HG03175 (cell line): ENCODE measurements around the gene PPARG.
"Not testable (repeated sequence)": the region's sequence is repeated elsewhere in the genome, so short reads cannot be mapped to it uniquely, and the experiment has no call there.

Source experiments
- ATAC-seq: cut with Tn5 transposase; IDR thresholded peaks from one replicate; pipeline ENCODE4 v1.9.1; 2021; ENCODE audit warnings: mild to moderate bottlenecking, moderate library complexity; ENCODE audit not compliant: unreplicated experiment

The PPARG gene

DNA sequence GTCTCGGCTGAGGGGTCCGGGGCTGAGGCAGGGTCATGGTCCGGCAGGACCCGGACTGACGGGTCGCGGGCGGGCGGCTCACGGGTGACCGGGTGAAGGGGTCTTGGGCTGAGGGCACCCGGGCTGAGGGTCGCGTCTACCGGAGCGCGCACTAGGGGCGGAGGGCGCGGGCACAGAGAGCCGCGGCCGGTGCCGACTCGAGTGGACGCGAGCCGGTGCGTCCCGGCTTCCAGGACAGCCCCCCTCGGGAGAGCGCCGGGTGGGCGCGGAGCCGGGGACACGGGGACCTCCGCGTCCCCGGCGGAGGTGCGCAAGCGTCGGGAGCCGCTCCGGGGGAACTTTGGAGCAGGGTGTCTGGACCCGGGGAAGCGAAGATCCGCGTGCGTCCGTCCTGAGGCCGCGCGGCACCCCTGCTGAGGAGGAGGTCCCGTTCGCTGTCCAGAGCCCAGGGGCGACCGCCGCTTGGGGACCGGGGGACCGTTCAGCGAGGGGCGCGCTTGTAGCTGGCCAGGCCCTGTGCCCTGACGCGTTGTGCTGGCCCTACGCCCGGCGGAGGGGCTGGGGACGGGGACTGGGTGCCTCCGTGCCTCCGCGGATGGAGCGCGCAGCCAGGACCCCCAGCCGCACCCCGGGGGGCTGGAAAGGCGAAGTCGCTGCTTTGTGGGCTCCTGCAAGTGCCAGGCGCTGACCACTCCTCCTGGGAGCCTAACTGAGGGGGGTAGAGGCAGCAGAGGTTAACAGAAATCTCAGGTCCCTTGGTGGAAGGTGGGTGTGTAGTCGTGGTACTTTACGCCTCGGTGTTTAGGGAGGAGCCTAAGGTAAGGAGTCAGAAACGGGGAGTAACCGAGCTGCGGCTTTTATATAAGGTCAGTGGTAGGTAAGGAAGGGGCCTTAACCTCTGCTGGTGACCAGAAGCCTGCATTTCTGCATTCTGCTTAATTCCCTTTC, at the start of gene PPARG:
Gene PPARG, plus strand, starts transcription at position 889 of the 948 bp plus-strand sequence. CDS start 90,642 bp downstream, outside the sequence.
- no peak for ATAC-seq

DNA sequence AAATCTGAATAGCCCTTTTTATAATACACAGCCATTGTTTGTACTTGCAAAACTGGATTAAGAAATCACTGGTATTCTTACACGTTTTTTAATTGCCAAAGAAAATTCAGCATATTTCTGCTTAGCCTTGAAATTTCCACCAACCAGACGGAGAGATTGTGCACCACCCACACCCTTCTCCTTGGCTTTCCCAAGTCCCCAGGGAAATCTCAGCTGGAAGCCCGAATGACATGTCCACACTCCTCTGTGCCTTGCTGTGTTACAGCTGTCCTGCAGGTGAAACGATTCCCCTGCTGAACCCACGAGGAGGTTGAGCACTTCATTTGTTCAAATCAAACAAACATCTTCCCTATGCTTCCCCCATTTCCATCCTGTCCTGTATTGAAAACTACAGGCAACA, 49.6 kb upstream of the PPARG start:
- no peak for ATAC-seq

DNA sequence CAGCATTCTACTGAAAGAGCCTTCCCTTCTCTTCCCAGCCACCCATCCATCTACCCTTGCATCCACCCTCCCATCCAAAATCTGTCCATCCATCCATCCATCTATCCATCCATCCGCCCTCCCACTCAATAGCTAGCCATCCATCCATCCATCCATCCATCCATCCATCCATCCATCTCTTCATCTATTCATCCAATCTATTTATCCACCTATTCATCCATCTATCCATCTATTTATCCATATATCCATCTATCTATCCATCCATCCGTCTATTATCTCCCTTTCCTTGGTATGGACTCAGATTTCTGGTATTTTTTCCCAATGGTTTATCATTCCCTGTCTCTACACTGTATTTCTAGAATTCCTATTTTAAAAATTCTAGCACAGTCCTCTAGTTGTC, 46.1 kb upstream of the PPARG start:
- ATAC-seq: no peak

DNA sequence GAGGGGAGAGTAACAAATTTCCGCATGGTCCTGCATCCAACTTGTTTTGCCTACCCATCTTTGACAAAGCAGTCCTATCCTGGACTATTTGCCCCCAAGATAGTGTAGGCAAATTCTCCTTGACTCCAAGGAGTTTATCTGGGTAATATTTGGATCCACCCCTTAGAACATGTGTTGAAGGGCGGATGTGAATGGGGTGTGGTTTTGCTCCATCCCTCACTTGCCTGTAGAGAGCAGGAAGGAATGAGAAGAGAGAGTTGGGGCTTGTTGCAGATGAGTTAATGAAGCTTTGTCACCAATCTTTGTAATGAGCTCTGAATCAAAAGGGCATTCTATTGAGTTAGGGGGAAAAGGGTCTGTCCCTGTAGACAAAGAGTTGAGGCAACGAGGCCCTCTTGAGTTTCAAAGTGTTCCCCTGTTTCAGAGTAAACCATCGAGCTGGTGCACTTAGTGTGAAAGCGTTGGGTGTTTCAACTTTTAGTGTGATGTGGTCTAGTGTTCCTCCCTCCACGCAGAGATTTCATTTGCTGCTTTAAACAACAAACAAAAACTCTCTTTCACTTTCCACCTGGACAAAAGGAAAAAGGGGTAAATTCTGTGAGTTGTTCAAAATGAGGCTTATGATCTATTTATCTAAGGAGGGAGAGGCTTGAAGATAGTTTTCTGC, 42.2 kb upstream of the PPARG start:
- no peak for ATAC-seq

DNA sequence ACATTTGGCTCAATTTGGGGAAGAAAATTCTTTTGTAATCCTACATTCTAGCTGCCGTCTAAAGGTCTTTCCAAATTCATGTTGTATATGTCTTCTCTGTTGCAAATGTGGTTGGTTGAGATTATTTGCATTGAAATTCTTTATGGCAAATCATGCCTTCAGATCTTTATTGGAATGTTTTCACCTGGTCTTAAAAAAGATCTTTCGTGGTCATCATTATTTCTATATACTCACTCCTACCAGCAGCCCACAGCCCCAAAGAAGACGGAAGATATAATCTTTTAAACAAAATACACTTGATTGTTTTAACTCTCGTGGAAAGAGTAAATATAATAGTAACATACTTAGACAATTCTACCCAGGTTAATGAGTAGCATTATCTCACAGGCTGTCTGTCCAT, 41.5 kb upstream of the PPARG start:
- ATAC-seq: no peak

DNA sequence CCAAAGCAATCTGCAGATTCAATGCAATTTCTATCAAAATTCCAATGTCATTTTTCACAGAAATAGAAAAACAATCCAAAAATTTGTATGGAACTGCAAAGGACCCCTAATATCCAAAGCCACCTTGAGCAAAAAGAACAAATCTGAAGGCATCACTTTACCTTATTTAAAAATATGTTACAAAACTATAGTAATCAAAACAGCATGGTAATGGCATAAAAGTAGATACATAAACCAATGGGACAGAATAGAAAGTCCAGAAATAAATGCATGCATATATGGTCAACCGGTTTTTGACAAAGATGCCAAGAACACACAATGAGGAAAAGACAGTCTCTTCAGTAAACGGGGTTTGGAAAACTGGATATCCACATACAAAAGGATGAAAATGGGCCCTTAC, 39.4 kb upstream of the PPARG start:
- ATAC-seq: no peak

DNA sequence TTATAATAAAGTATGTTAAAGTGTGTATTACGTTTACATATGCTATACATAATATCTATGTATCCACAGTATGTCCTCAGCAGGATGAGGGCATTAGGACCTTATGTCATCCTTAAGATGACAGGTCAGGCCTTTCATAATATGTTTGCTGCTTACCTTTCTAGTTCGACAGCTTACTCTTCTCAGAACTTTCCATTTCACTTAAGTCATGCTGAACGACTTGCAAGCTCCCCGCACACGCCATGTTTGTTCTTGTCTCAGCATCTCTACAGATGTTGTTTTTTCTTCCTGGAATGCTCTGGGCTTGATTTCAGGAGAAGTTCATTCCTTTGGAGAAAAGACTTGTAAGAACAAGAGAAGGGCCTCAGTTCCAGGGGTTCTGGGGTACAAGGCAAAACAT, 36.0 kb upstream of the PPARG start:
- ATAC-seq: no peak

DNA sequence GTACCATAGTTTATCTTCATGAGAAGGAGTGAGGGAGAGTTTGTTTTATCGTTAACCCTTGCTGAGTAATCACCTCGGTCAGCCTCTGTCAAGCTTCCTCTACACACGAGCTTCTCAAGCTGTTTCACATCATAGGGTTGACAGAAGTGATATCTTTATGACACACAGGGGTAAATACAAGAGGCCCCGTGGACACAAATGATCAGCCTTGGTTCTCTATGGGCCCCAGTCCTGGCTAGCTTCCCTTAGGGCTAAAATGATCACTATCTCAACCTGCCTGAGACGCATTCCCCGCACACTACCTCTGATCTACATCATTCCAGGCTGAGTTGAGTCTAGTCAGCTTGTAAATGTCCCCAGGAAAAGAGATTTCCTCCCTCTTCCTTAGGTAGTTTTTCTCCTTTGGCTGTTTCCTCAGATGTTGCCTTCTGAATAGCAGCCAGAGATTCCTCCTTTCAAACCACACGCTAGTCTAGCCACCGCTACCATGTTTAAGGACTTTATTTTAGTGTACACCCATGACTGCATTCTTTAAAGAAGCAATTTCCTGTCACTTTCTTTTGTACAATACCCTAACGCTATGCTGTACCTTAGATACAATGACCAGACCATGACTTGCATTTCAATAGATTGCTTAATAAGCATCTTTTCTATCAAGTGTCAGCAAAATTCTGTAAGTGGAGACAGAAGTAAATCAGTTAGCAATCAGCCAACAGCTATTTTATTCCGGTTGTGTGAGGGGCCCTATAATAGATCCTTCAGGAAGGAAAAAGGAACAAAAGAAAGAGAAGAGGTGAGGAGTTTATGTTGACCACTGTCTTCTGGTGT, 35.1 kb upstream of the PPARG start:
- no peak for ATAC-seq

DNA sequence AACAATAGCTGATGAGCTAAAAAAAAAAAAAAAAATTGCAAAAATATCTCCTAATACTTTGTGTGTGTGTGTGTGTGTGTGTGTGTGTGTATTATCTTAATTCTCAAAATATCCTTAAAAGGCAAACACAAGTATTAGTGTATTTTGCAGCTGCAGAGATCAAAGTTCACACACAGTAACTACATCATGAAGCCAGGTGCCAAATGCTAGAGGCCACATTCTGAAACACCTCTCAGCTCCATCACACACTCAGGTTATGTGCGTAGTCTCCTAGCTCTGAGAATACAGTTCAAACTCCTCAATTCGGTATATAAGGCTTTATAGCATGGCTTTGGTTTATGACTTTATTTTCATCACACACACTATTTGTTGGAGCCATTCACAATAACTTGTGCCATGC, 33.5 kb upstream of the PPARG start:
- no peak for ATAC-seq

DNA sequence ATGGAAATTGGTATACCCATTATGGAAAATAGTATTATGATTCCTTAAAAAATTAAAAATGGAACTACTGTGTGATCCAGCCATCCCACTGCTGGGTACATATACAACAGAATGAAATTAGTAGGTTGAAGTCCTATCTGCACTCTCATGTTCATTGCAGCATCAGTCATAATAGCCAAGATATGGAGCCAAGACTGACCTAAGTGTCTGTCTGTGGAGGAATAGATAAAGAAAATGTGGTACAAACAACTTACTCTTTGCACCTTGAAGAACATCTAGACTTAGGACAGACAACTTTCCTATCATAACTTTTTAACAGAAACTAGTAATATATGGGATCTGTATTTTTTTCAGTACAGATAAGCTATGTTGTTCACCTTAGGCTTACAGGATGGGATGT, 30.0 kb upstream of the PPARG start:
- no peak for ATAC-seq

DNA sequence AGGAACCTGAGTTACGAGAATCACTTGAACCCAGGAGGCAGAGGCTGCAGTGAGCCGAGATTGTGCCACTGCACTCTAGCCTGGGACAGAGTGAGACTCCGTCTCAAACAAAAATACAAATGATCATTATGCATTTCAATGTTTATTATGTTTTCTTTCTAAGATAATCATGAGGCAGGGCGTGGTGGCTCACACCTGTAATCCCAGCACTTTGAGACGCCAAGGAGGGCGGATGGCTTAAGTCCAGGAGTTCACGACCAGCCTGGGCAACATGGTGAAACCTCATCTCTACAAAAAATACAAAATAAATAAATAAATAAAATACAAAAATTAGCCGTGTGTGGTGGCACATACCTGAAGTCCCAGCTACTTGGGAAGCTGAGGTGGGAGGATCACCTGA, 26.7 kb upstream of the PPARG start:
- ATAC-seq: not testable (repeated sequence)

DNA sequence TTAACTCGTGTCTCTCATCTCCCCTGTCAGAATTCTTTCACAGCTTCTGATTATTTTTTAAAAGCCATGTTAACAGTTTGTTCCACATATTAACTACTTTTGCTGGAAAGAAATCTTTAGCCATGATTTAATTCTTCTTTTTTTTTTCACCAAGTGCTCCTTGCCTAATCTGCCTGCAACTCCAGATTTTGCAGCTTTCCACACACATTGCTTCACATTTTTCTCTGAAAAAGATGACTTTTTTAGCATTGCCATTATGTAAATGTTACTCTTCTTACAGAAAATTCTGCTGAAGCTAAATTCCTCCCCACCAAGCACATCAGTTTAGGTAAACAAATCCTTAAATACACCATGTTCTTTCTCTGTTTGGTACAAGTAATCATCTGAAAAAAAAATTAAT, 23.4 kb upstream of the PPARG start:
- no peak for ATAC-seq

DNA sequence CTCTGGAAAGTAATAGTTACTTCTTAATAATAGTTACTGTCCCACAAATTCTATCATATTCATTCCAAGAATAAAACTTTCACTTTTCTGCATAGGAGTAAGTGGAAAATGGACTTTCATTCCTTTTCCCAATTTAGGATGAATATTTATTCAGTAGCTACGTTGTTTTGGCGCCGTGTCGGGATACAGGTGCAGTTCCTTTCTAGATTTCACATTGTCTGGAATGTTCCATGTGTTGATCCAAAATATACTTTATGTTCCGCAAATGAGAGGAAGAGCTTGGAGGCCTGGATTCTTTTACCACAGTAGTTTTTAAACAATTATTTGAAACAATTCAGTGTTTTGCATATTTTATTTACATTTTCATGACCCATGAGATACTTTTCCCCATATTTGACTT, 22.8 kb upstream of the PPARG start:
- no peak for ATAC-seq

DNA sequence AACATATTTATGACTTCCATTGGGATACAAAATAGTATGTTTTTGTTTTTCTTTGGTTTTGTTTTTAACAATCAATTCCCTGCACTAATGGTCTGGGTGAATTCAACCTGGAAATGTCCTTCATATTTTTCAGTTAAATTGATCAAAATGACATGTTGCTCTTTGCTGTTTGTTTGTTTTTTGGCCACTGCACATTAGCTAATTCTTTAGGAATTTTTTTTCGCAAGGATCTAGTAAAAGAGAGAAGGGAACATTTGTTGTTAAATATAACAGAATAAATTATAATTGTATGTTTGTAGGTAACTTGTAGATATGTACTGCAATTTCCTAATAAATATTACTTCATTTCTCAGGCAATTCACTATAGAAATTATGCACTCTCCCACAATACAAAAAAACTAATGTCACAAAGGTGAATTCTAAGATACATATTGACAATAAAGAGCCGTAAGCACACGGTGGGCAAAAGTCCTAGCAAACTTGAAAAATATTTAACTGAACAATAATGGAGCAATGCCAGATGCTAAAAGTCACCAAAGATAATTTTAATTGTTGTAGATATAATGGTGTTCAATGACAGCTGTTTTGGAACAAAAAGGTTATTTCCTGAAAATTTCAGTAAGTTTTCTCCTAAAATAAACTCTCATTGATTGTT, 21.4 kb upstream of the PPARG start:
- ATAC-seq: no peak

DNA sequence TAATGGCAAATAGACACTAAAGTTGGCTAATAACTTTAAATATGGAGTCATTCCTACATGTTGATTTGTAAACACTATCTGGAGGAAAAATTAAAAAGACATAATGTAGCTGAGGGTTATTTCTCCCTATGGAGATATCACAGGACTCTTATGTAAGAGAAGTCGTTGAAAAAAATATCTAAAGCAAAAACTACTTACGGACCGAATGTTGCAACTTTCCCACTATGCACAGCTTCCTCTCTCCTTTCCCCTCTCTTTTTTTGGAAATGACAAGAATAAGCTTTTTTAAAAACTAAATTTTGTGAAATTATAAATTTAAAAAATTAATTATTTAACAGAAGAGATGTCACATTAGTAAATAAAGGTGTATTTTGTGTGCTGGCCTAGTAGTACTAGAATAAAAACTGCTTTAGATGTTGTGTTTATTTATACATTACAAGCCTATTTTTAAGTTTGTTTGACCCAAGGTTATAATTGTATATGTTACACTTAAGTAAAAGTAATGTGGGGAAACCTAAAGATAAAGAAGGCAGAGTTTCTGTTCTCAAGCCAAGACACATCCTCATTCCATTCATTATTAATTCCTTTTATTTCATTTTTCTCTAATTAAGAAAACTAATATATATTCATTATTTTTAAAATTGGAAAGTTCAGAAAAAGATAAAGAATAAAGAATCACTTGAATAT, 20.7 kb upstream of the PPARG start:
- no peak for ATAC-seq

DNA sequence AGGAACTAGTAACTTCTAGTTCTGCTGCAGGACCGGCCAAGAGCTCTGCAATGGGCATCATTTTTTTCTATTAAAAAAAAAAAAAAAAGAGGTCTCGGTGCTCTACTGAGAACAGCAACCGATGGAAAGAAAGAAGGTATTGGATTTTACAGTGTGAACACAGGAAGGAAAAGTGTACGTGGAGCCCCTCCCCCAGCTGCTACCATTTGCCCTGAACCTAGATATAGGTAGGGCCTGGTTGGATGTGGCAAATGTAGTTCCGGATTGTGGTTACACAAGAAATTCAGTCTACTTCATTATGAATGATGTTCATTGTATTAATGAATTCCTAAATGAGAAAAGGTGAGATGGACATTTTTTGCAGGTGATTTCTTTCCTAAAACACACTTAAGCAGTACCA, 17.9 kb upstream of the PPARG start:
- no peak for ATAC-seq

DNA sequence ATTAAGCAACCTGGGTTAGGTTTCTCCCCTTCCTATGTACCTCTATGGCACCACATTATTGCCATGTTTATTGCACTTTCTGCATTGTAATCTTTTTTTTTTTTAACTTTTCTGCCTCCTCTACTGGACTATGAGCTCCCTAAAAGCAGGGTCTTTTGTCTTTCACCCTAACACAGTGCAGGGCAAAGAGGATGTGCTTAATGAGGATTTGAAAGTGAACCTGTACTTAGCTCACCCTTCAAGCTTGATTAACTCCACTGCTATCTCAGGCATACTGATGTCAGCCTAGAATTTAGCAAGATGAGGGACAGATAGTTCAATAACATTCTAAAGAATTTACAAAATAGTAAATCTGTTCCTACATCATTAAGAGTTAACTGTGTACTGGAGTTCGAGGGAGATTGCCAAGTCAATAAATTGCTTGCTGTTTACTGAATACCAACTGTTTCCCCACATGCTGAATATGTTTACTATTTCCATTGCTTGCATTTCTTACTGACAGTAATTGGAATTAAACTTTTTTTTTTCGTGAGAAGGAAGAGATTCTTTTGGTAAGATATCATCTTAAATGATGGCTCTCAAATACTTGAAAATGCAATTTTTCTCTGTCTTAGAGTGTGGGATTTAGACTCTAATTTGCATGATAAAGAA, 15.7 kb upstream of the PPARG start:
- ATAC-seq: peak; percentile 98

DNA sequence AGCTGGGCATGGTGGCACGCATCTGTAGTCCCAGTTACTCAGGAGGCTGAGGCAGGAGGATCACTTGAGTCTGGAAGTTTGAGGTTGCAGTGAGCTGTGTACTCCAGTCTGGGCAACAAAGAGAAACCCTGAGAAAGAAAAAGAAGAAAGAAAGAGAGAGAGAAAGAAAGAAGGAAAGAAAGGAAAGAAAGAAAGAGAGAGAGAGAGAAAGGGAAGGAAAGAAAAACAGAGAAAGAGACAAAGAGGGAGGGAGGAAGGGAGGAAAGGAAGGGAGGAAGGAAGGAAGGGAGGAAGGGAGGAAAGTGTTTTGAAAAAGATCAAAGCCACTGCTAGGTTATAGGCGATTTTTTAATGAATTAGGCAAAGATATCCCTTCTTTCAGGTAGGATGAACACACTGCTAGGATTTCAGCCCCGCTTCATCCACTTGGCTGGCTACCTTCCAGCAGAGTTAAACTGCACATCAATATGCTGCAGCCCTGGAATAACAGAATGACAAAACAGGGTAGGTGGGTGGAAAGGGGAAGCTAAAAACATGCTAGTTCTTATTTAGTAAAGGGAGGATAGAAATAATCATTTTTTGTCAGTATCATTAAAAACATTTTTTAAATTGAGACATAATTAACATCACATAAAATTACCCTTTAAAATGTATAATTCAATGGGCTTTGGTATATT, 12.8 kb upstream of the PPARG start:
- no peak for ATAC-seq

DNA sequence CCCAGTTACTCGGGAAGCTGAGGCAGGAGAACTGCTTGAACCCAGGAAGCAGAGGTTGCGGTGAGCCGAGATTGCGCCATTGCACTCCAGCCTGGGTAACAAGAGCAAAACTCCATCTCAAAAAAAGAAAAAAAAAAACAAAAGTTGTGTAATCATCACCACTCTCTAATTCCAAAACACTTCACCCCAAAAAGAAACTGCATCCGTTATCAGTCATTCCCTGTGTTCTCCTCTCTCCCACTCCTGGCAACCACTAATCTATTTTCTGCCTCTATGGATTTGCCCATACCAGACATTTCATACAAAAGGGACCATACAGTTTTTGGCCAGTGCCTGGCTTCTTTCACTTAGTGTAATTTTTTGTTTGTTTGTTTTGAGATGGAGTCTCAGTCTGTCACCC, 12.0 kb upstream of the PPARG start:
- not testable (repeated sequence) for ATAC-seq
